Activated CD4-positive, alpha-beta T cell treated with anti-CD3 and anti-CD28 coated beads, Interleukin-2, amount 50 U/mL, for 24 hours (primary cell): Measurements from ENCODE around the gene SETD2.
"Not testable (repeated sequence)": the region's sequence is repeated elsewhere in the genome, so short reads cannot be mapped to it uniquely, and the experiment has no call there.

Experiments used
- DNase-seq, 2 donors: peaks; one replicate each; pipeline ENCODE4 v3.0.0-alpha.2; 2020; ENCODE audit warnings: low read depth in 1 of 2, low spot score in 1 of 2

The SETD2 gene

GRCh38 chr3:47164007-47164881, at the start of gene SETD2:
TSS of gene SETD2 (minus strand) at chr3:47164113. CDS start at chr3:47163924, 189 bp downstream.
- peak; percentile 73 to 81 for DNase-seq

- no peak for DNase-seq
These were observed 47.0 kb upstream of the SETD2 start for GRCh38 chr3:47210863-47211405.

GRCh38 chr3:47206022-47206421, 42.1 kb upstream of the SETD2 start:
- not testable (repeated sequence) for DNase-seq

- DNase-seq: no peak
These were observed 41.0 kb upstream of the SETD2 start for GRCh38 chr3:47204875-47205274.

GRCh38 chr3:47202542-47202941, 38.6 kb upstream of the SETD2 start:
- DNase-seq: no peak

- DNase-seq: no peak
These were observed 33.4 kb upstream of the SETD2 start for GRCh38 chr3:47197287-47197686.

GRCh38 chr3:47194994-47195393, 31.1 kb upstream of the SETD2 start:
- DNase-seq: no peak

- no peak for DNase-seq
These were observed 30.3 kb upstream of the SETD2 start for GRCh38 chr3:47193871-47194859.

GRCh38 chr3:47186285-47186684, 22.4 kb upstream of the SETD2 start:
- DNase-seq: no peak

GRCh38 chr3:47181685-47182084, 17.8 kb upstream of the SETD2 start:
- DNase-seq: not testable (repeated sequence)

GRCh38 chr3:47180011-47180410, 16.1 kb upstream of the SETD2 start:
- DNase-seq: not testable (repeated sequence)

GRCh38 chr3:47176582-47176981, 12.7 kb upstream of the SETD2 start:
- no peak for DNase-seq

GRCh38 chr3:47163169-47164006, 525 bp downstream of the SETD2 start:
- peak; percentile 37 to 43 for DNase-seq

- peak in 1 of 2 donors; percentile 35 for DNase-seq
These were observed 1.2 kb downstream of the SETD2 start for GRCh38 chr3:47162697-47163168.

GRCh38 chr3:47161983-47162696, 1.8 kb downstream of the SETD2 start:
- DNase-seq: no peak

- DNase-seq: no peak
These were observed 4.1 kb downstream of the SETD2 start for GRCh38 chr3:47159820-47160219.

- DNase-seq: no peak
These were observed 5.7 kb downstream of the SETD2 start for GRCh38 chr3:47158208-47158607.

GRCh38 chr3:47156396-47156795, 7.5 kb downstream of the SETD2 start:
- DNase-seq: no peak

GRCh38 chr3:47152578-47152977, 11.3 kb downstream of the SETD2 start:
- no peak for DNase-seq

- DNase-seq: no peak
These were observed 12.1 kb downstream of the SETD2 start for GRCh38 chr3:47151836-47152235.
